Epidermal melanocyte (primary cell): Measurements from ENCODE around the gene LIG3.
"Not testable (repeated sequence)": the region's sequence is repeated elsewhere in the genome, so short reads cannot be mapped to it uniquely, and the experiment has no call there.

Experiments used
- DNase-seq: peaks from one replicate; pipeline ENCODE4 v3.0.0; 2011; ENCODE audit warnings: low spot score; ENCODE audit not compliant: insufficient read length

Gene LIG3

GRCh38 chr17:34980353-34980680, at the start of gene LIG3:
Gene LIG3, plus strand, starts transcription at chr17:34980512. Its CDS starts 2,494 bp downstream, at chr17:34983006.
- DNase-seq, result peak; percentile 91

- DNase-seq, result not testable (repeated sequence)
Measured at GRCh38 chr17:34950780-34951179, 29.5 kb upstream of the LIG3 start.

GRCh38 chr17:34958438-34958837, 21.9 kb upstream of the LIG3 start:
- DNase-seq, result no peak

- DNase-seq, result peak; percentile 94
Measured at GRCh38 chr17:34961093-34961911, 19.0 kb upstream of the LIG3 start, which contains the start of the genes CCT6B and ZNF830. Gene CCT6B, minus strand, starts transcription at chr17:34961460. Its CDS starts 67 bp downstream, at chr17:34961393. Gene ZNF830, plus strand, starts transcription at chr17:34961540. Its CDS starts 27 bp downstream, at chr17:34961567.

GRCh38 chr17:34974179-34974578, 6.1 kb upstream of the LIG3 start:
- no peak for DNase-seq

- no peak for DNase-seq
Measured at GRCh38 chr17:34974794-34975785, 5.2 kb upstream of the LIG3 start.

- DNase-seq, result no peak
Measured at GRCh38 chr17:34979153-34979552, 1.2 kb upstream of the LIG3 start.

- DNase-seq, result no peak
Measured at GRCh38 chr17:34979650-34980352, 511 bp upstream of the LIG3 start.

GRCh38 chr17:34980681-34981537, 597 bp downstream of the LIG3 start:
- peak; percentile 82 for DNase-seq

- DNase-seq, result no peak
Measured at GRCh38 chr17:34981538-34982241, 1.4 kb downstream of the LIG3 start.

GRCh38 chr17:34987232-34987631, 6.9 kb downstream of the LIG3 start:
- DNase-seq, result no peak

- no peak for DNase-seq
Measured at GRCh38 chr17:34988644-34989043, 8.3 kb downstream of the LIG3 start.

- DNase-seq, result no peak
Measured at GRCh38 chr17:34989473-34989872, 9.2 kb downstream of the LIG3 start.

- no peak for DNase-seq
Measured at GRCh38 chr17:34990921-34991365, 10.6 kb downstream of the LIG3 start.

GRCh38 chr17:34991606-34992005, 11.3 kb downstream of the LIG3 start:
- no peak for DNase-seq

GRCh38 chr17:34993031-34993430, 12.7 kb downstream of the LIG3 start:
- DNase-seq, result no peak

GRCh38 chr17:34996422-34997285, 16.3 kb downstream of the LIG3 start:
- no peak for DNase-seq

GRCh38 chr17:34997355-34997862, 17.1 kb downstream of the LIG3 start:
- no peak for DNase-seq

- DNase-seq, result peak; percentile 90
Measured at GRCh38 chr17:34998205-34998604, 17.9 kb downstream of the LIG3 start.
